ENCODE measurements around the gene MED8.

MED8 gene

DNA sequence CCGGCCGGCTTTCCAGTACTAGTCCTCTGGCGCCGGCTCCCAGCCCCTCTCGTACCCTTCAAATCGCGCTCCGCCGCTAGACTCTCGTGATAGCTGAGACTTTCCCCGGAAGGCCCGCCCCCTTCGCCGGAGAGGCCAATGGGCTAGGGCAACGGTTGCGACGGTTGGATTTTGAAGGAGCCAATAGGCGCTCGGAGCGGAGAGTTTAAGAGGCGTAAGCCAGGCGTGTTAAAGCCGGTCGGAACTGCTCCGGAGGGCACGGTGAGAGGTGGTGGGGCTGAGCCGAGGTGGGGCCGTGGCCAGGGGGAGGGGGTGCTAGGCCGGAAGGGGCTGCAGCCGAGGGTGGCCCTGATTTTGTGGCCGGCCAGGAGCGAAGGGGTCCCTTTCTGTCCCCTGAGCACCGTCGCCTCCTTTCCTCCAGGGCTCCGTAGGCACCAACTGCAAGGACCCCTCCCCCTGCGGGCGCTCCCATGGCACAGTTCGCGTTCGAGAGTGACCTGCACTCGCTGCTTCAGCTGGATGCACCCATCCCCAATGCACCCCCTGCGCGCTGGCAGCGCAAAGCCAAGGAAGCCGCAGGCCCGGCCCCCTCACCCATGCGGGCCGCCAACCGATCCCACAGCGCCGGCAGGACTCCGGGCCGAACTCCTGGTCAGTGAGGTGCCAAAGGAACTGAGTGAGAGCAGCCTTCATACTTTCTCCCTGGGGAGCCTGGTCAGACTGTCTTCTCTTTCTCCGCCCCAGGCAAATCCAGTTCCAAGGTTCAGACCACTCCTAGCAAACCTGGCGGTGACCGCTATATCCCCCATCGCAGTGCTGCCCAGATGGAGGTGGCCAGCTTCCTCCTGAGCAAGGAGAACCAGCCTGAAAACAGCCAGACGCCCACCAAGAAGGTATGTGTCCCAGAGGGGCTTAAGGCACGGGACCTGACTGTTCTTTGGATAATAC lies 30.6 kb downstream of the MED8 start, which contains the start of gene CDC20:
CDC20 (plus strand) TSS at position 236 of the 948 bp plus-strand sequence; CDS start at position 471, 235 bp downstream.
- DNase-seq (ENCODE audit: low read depth in 2 of 2): peak; percentile 94 to 96

DNA sequence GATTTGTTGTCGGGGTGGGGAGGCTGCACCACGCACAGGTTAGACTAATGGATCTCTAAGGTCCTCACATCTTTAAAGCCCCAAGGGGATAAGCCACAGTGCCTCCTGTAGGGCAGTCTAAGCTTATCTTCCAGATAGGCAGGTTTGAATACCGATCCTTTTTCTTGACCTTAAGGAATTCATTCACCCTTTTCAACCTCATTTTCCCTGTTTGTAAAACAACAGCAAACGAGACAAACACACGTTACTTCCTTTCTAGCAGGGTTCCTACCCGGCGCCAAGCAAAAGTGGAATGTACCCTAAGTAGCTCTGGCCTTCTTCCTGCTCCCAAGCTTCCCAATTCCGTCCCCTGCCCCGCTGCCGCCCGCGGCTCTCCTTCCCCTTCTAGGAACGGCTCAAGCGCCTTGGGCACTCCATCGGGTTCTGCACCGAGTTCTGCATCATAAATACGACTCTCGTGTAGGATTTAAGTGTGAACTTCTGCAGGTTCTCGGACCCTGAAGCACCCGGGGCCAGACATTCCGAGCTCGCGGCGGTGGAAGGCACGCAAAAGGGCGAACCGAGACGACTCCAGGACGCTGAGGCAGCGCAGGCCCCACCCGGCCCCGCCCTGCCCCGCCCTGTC lies 31.4 kb downstream of the MED8 start:
- DNase-seq (ENCODE audit: low read depth in 2 of 2): no peak

DNA sequence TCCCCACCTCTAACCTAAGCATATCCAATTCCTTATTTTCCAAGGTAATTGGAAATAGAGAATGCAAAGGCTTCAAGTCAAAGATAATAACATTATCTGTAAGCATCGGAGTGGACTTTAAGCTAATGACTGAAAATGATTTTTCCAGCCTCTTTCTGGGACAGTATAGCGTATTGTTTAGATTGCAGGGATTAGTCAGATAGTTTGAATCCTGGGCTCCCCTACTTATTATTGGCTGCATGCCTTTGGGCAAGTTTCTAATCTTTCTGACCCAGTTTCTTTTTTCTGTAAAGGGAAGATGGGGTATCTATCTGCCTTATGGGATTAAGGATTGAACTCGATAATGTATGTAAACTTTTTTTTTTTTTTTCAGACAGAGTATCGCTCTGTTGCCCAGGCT lies 32.3 kb downstream of the MED8 start:
- DNase-seq (ENCODE audit: low read depth in 2 of 2): no peak

DNA sequence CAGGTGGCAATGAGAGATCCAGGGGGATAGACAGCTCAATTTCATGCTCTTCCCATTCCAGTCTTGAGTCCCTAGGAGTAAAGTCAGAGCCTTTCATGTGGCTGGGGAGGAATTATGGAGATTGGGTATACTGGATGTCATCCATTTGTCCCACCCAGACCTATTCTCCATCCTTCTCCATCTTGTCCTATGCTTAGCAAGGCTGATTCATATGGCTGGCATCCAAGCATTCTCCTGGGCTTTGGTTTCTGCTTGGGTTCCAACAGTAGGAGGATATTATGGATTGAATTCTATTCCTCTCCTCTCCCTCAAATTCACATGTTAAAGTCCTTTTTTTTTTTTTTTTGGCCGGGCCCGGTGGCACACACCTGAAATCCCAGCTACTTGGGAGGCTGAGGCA lies 34.7 kb downstream of the MED8 start:
- no peak for DNase-seq (ENCODE audit: low read depth in 2 of 2)

DNA sequence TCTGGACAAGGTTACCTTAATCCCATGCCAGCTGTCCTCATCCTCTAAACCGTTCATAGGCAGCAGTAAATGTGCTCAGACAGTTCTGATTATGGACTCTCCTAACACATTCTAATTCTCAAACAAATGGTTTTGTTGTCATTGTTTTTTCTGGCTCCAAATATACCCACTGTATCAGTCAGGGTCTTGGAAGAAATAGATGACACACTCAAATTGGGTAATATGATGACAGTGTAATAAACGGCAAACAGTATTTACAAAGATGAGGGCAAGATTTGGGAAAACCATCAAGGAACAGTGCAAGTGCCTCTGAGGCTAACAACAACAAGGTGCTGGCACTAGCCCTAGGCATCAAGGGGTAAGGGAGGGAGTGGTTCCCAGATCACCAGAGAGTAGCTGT lies 35.1 kb downstream of the MED8 start:
- no peak for DNase-seq (ENCODE audit: low read depth in 2 of 2)

DNA sequence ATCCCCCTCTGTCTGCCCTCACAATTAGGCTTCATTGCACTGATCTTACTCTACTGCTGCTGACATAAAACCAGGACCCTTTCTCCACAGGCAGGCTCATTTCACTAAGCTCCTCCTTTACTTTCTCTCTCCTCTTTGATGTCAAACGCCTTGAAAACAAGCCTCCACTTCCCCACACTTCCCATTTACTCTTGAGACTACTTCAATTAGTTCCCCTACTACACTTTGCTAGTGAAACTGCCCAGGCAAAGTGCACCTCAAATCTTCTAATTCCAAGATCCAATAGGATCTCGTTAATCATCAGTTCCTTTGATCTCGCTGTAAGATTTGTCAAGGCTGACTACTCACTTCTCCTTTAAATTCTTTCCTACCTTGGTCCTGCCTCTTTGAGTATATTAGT lies 36.7 kb downstream of the MED8 start:
- no peak for DNase-seq (ENCODE audit: low read depth in 2 of 2)

DNA sequence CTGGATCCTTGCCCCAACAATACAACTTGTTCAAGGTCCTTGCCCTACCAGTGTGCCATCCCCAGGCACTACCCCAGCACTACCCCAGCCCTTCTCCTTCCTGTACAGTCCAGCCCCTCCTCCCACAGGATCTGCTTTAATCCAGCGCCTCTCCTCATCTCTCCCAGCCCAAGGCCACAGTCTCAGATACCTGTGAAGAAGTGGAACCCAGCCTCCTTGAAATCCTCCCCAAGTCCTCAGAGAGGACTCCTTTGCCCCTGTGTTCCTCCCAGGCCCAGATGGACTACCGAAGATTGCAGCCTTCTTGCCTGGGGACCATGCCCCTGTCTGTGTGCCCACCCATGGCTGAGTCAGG lies 37.3 kb downstream of the MED8 start:
- no peak for DNase-seq (ENCODE audit: low read depth in 2 of 2)

DNA sequence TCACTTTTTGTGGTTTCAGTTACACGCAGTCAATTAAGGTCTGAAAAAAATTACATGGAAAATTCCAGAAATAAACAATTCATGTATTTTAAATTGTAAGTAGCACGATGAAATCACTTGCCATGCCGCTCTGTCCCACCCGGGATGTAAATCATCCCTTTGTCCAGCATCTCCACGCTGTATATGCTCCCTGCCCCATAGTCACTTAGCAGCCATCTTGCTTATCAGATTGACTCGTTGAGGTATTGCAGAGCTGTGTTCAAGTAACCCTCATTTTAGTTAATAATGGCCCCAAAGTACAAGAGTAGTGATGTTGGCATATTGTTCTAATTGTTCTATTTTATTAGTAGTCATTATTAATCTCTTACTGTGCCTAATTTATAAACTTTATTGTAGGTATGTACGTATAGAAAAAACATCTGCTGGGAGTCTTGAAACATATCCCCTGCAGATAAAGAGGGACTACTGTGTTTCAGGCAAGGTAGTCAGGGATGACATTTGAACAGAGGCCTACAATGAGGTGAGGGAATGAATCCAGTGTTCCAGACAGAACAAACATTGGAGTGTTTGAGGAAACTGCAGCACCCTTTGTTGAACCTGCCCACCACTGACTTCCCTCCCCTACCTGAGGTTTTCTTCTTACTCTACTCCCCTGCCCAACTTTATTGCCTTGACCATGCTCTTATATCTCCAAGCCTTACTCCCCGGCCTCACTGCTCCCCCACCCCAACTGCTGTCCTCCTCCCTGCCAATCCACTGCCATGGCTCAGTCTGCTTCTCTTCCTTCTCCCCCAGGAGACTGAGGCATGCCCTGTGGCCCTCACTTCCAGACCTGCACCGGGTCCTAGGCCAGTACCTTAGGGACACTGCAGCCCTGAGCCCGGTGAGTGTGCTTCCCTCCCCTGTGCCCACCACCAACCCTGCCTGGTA lies 37.9 kb downstream of the MED8 start:
- DNase-seq (ENCODE audit: low read depth in 2 of 2): no peak

DNA sequence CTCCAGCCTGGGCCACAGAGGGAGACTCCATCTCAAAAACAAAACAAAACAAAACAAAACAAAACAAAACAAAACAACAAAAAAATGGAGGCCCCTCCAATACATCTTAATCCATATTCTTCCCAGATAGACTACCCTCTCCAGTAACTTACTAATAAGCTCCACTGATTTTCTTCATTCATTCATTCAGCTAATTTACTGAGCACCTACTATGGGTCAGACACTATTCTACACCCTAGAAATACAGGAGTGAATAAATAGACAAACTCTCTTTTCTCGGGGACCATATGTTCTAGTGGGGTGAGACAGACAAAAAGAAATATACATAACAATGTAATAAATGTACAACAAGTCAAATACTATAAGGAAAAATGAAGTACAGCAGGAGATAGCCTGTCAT lies 38.6 kb downstream of the MED8 start:
- no peak for DNase-seq (ENCODE audit: low read depth in 2 of 2)

DNA sequence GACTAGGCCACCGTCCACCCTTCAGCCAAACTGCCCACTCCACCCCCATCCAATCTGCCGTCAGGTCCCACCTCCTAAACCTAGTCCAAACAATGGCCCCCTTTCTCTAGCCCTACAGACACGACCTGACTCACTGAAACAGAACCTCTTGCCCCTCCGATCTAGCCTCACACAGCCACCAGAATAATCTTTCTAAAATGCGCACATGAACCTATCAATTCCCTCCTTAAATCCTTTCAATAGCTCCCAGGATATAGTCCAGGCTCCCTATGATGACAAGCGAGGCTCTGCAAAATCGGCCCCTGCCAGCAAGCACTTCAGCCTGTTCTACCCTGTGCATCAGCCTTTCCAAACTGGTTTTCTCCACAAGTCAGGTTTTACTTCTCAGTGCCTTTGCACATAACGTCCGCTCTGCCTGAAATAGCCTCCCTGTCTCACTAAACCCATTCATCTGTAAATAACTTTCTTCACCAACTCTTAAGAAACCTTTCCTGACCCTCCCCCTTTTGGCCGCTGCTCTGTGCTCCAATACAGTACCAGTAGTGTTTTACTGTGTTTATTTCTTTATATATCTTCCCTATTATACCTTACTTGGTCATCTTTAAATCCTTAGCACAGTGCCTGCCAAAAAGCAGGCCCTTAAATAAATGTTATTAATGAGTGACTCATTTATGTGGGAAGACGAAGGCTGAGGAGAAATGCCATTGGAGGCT lies 39.9 kb downstream of the MED8 start:
- no peak for DNase-seq (ENCODE audit: low read depth in 2 of 2)

DNA sequence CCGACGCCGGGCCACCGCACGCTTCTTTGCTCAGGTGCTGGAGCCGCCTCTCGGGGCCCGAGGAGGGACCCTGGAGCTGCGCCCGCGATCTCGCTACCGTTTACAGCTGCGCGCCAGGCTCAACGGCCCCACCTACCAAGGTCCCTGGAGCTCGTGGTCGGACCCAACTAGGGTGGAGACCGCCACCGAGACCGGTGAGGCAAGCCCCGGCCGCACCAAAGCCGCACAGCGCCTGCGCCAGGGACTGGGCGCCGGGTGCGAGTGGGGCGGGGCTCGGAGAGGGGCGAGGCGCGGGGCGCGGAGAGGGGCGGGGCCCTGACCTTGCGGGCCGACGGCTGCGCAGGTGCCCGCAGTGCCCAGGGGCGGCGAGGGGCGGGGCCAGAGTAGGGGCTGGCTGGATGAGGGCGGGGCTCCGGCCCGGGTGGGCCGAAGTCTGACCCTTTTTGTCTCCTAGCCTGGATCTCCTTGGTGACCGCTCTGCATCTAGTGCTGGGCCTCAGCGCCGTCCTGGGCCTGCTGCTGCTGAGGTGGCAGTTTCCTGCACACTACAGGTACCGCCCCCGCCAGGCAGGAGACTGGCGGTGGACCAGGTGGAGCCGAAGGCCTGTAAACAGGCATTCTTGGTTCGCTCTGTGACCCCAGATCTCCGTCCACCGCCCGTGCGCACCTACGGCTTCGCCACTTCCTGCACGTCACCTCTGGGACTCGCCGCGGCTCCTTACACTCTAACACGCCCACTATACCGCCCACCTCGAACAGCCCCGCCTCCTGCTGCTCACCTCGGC lies 40.6 kb downstream of the MED8 start:
- no peak for DNase-seq (ENCODE audit: low read depth in 2 of 2)

DNA sequence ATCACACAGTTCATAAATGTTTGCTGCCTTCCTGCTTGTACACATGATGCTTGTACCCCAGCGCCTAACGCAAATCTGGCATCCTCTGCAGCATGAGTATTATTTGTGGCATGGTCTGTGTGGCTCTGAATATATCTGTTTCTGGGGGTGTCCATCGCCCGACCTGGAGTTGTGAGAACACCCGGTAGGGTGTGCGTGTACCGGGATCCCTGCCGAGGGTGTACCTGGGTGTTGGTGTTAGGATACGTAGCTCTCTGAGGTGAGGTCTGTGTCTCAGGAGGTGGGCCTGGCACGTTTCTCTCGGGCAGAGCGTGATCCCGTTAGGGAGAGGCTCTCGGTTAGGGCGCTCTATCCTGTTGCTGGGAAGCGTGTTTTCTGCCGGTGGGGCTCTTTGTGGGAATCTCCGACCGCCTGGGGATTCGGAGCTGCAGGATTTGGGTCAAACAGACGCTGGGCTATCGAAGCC lies 41.2 kb downstream of the MED8 start:
- no peak for DNase-seq (ENCODE audit: low read depth in 2 of 2)

DNA sequence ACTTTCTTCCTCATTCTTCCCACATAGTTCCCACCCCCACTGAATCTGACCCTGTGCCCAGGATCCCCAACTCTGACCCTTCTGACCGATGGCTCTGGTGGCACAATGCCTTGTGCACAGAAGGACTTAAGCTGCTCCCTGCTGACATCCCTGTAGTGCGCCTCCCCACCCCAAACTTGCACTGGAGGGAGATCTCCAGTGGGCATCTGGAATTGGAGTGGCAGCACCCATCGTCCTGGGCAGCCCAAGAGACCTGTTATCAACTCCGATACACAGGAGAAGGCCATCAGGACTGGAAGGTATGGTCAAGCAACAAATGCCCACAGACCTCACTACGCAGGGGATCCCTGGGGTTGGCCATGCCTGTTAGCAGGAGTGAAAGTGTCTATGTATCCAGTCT lies 43.0 kb downstream of the MED8 start:
- DNase-seq (ENCODE audit: low read depth in 2 of 2): no peak

DNA sequence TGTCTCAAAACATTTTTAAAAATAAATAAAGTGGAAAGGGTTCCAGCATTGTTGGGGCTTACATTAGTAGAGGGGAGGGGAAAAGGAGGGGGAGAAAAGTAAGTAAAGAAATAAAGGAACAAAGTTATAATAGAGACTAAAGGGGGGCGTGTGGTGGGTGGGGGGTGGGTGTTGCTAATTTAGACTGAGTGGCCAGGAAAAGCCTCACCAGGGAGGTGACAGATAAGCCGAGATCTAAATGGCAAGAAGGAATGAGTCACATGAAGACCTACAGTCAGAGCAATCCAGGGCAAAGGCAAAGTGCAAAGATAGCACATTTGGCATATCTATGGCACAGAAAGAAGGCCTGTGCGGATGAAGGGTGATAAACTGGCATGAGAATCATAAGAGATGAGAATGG lies 44.5 kb downstream of the MED8 start:
- no peak for DNase-seq (ENCODE audit: low read depth in 2 of 2)

DNA sequence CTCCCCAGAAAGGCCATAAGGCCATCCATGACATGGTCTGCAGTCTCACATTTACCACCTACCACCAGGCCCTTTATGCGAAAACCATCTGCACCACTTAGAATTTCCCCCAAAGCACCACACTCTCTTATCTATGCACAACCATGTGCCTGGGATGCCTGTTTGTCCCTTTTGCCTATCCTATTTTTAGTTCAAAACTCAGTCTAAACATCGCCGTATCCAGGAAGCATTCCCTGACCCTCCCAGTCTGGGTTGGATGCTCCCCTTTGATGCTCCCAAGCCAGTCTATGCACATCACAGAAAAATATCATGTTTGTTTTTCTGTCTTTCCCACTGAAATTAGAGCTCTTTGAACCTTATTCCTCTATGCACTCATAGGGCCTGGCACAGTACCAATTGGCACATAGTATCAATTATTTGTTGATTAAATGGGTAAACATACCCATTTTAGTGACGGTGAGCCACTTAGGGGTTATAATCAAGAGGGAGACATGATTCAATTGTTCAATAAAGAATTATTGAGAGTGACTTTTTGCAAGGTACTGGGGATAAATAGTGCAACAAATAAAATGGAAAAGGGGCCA lies 45.2 kb downstream of the MED8 start:
- DNase-seq (ENCODE audit: low read depth in 2 of 2): no peak

DNA sequence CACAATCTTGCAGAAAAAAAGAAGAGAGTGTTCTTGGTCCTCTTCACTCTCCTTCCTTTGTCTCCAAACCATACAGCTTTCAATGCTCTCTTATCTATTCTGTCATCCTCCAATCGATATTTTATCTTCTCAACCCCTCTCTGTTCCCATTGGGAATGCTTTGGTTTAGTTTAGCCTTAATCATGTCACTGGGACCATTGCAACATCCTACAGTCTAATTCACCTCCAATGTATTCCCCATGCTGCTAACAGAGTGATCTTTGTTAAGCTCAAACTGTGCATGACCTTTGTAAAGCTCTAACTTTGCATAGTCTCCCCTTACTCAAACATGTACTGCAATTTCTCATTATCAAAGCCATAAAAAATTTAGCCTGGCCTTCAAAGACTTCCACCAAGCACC lies 49.0 kb downstream of the MED8 start:
- no peak for DNase-seq (ENCODE audit: low read depth in 2 of 2)

DNA sequence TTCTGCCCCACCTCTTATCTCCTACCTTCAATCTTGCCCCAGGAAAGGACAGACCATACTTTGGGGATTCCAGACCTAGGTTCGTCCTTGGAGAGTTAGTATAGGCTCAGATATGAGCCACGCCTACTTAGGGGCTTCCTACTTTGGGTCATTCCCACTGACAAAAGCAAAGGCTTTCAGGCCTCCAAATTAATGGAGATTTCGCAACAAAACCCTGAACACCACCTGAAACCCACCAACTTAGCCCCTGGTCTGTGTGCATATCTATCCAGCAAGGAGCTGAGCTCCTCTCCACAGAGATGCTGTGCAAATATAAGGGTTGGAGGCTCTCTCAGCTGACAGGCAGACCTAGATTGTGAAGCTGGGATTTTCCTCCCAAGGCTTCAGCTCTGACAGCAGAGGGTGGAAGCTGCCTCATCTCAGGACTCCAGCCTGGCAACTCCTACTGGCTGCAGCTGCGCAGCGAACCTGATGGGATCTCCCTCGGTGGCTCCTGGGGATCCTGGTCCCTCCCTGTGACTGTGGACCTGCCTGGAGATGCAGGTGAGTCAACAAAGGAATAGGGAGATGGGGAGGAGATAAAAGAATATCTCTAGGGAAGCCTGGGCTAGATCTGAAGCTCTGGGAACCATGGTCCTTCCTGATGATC lies 49.9 kb downstream of the MED8 start:
- no peak for DNase-seq (ENCODE audit: low read depth in 2 of 2)

DNA sequence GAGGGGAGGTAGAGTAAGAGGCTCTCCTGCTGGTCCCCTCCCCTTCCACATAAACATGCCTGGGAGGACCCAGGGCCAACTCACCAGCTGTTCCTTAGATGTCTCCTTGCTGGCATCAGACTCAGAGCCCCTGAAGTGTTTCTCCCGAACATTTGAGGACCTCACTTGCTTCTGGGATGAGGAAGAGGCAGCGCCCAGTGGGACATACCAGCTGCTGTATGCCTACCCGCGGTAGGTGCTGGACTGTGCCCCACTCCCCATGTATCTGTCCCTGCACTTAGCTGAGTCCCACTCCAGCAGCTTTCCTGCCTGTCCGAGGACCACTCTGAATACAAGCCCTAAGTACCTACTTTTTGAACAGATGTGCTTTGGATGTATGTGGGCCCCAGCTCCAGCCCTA lies 51.6 kb downstream of the MED8 start:
- no peak for DNase-seq (ENCODE audit: low read depth in 2 of 2)

DNA sequence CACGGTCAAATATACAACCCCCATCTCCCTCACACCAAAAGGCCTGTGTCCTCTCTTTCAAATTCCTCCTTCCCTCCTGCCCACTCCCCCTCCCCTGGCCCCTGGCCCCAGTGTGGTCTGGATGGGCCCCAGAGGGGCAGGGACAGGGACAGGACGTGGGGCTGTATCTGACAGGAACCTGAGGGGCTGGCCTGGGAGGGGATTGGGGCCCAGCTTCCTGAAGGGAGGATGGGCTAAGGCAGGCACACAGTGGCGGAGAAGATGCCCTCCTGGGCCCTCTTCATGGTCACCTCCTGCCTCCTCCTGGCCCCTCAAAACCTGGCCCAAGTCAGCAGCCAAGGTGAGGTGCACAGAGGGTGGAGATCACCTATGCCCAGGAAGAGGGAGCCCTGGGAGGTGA lies 52.0 kb downstream of the MED8 start, which contains the start of gene MPL:
MPL (plus strand) TSS at position 231 of the 400 bp plus-strand sequence; CDS start at position 262, 31 bp downstream.
- no peak for DNase-seq (ENCODE audit: low read depth in 2 of 2)
